HCT116 (cell line): Measurements from ENCODE around the gene C4orf46. TPM values are rescaled to one million over a fixed set of nuclear protein-coding genes. Genes with fewer than 3 reads are reported as not detected.

ENCODE experiments used
- ATAC-seq: fragments of 200-7000 bp; cut with Tn5 transposase; 2 replicates; pipeline ENCODE4 v1.9.1; 2020; ENCODE audit warnings: mild to moderate bottlenecking, moderate library complexity
- BruUV-seq: library from RNA; stranded (reverse); fragments of 400-500 nt; replicated peaks from 2 replicates; lab custom pipeline; 2021; lab: Mats Ljungman, UMichigan
- CTCF ChIA-PET: fragments of 300-600 bp; sonication (Branson Sonifier 250); formaldehyde crosslinking; loops from one replicate; lab custom pipeline; 2021; ENCODE audit warnings: antibody characterized with exemption; lab: Charles Lee
- POLR2A ChIA-PET: fragments of 300-600, 350-600 bp; sonication (Branson Sonifier 250); formaldehyde crosslinking; loops from one replicate; lab custom pipeline; 2021; ENCODE audit warnings: antibody characterized with exemption; lab: Charles Lee
- RAD21 ChIA-PET, 2 experiments: fragments of 300-600 bp; sonication (Branson Sonifier 250); formaldehyde crosslinking; loops; one replicate each; lab custom pipeline; 2023; ENCODE audit warnings: low total read pairs in 2 of 2; ENCODE audit not compliant: uncharacterized antibody in 2 of 2, unreplicated experiment in 2 of 2, low non-redundant PET in 1 of 2; lab: Charles Lee
- DNase-seq: peaks from one replicate; pipeline ENCODE4 v3.0.0-alpha.2; 2010; ENCODE audit warnings: low read depth, low spot score
- H2AFZ ChIP-seq: fragments of 200-600 bp; shearing (Covaris generic), sonication (generic); 2 replicates; pipeline ENCODE4 v1.6.1; 2017; ENCODE audit warnings: low read depth, mixed run types, mixed read lengths, antibody characterized with exemption, low read length; ENCODE audit not compliant: poor library complexity, severe bottlenecking
- H3K27ac ChIP-seq: 2 replicates; pipeline ENCODE4 v1.5.1; 2012; ENCODE audit warnings: low read depth, low read length
- H3K27me3 ChIP-seq: fragments of 200-600 bp; sonication (generic); 2 replicates; pipeline ENCODE4 v1.6.1; 2016; ENCODE audit warnings: mixed run types, low read length, mixed read lengths; ENCODE audit not compliant: insufficient read depth
- H3K36me3 ChIP-seq, 2 experiments: fragments of 200-500 bp in 1 of 2; fragments of 200-600 bp in 1 of 2; sonication (Bioruptor generic) in 1 of 2; sonication (generic) in 1 of 2; 2 replicates each; pipeline versions ENCODE4 v1.5.1 to v1.6.1; 2014 to 2016; ENCODE audit warnings: low read length in 2 of 2, inconsistent platforms in 1 of 2, mixed read lengths in 1 of 2, mixed run types in 1 of 2; ENCODE audit not compliant: insufficient read depth in 2 of 2, control insufficient read depth in 1 of 2
- H3K4me1 ChIP-seq, 2 experiments: fragments of 200-600 bp in 1 of 2; sonication (generic) in 1 of 2; 2 replicates each; pipeline versions ENCODE4 v1.5.1 to v1.6.1; 2012 to 2017; ENCODE audit warnings: low read length in 2 of 2, inconsistent platforms in 1 of 2, mild to moderate bottlenecking in 1 of 2, mixed read lengths in 1 of 2, mixed run types in 1 of 2, moderate library complexity in 1 of 2; ENCODE audit not compliant: insufficient read depth in 2 of 2, control insufficient read depth in 1 of 2
- H3K4me2 ChIP-seq: fragments of 200-600 bp; sonication (generic); 2 replicates; pipeline ENCODE4 v1.6.1; 2017; ENCODE audit warnings: mixed run types, low read length, mixed read lengths
- H3K4me3 ChIP-seq, 2 experiments: fragments of 200-600 bp in 1 of 2; sonication (generic) in 1 of 2; replicated peaks in 1 of 2; 2 replicates each; pipeline ENCODE4 v1.5.1; 2011 to 2016; ENCODE audit warnings: low read length in 2 of 2, control low read depth in 1 of 2, low read depth in 1 of 2, mild to moderate bottlenecking in 1 of 2, mixed read lengths in 1 of 2, mixed run types in 1 of 2
- H3K79me2 ChIP-seq: fragments of 200-600 bp; sonication (generic); 2 replicates; pipeline ENCODE4 v1.6.1; 2017; ENCODE audit warnings: mild to moderate bottlenecking, mixed run types, low read length, moderate library complexity, mixed read lengths; ENCODE audit not compliant: insufficient read depth
- H3K9ac ChIP-seq: fragments of 200-600 bp; sonication (generic); 2 replicates; pipeline ENCODE4 v1.6.1; 2016; ENCODE audit warnings: low read length, mixed read lengths
- H3K9me2 ChIP-seq: fragments of 200-600 bp; sonication (generic), shearing (Covaris generic); 2 replicates; pipeline ENCODE4 v1.6.1; 2017; ENCODE audit warnings: mixed run types, mild to moderate bottlenecking, moderate library complexity; ENCODE audit not compliant: insufficient read depth
- H3K9me3 ChIP-seq, 2 experiments: fragments of 200-500 bp in 1 of 2; fragments of 200-600 bp in 1 of 2; sonication (Bioruptor generic) in 1 of 2; sonication (generic) in 1 of 2; 2 replicates each; pipeline ENCODE4 v1.6.1; 2014 to 2017; ENCODE audit warnings: low read length in 2 of 2, mixed read lengths in 2 of 2, inconsistent platforms in 1 of 2, low read depth in 1 of 2, mild to moderate bottlenecking in 1 of 2, mixed run types in 1 of 2, moderate library complexity in 1 of 2; ENCODE audit not compliant: control insufficient read depth in 1 of 2, insufficient read depth in 1 of 2
- H4K20me1 ChIP-seq: fragments of 200-600 bp; sonication (generic), shearing (Covaris generic); 2 replicates; pipeline ENCODE4 v1.6.1; 2017; ENCODE audit warnings: mixed run types, mild to moderate bottlenecking, moderate library complexity; ENCODE audit not compliant: insufficient read depth
- CBX3 ChIP-seq: IDR thresholded peaks from 2 replicates; pipeline ENCODE4 v1.6.1; 2012; ENCODE audit warnings: low read depth
- ELF1 ChIP-seq: IDR thresholded peaks from 2 replicates; pipeline ENCODE4 v1.6.1; 2012; ENCODE audit warnings: low read depth, borderline replicate concordance
- EZH2 ChIP-seq: fragments of 200-600 bp; sonication (generic); IDR thresholded peaks from 2 replicates; pipeline ENCODE4 v1.6.1; 2017; ENCODE audit warnings: antibody characterized with exemption, mixed run types
- FOSL1 ChIP-seq: IDR thresholded peaks from 2 replicates; pipeline ENCODE4 v1.6.1; 2012; ENCODE audit warnings: low read depth
- JUND ChIP-seq: IDR thresholded peaks from 2 replicates; pipeline ENCODE4 v1.6.1; 2012
- POLR2AphosphoS5 ChIP-seq: IDR thresholded peaks from 2 replicates; pipeline ENCODE4 v1.6.1; 2011; ENCODE audit warnings: mild to moderate bottlenecking, low read depth, low read length, moderate library complexity
- RAD21 ChIP-seq: IDR thresholded peaks from 2 replicates; pipeline ENCODE4 v1.6.1; 2012; ENCODE audit warnings: low read depth, mild to moderate bottlenecking
- SRF ChIP-seq: IDR thresholded peaks from 2 replicates; pipeline ENCODE4 v1.6.1; 2012; ENCODE audit warnings: low read depth
- ZFX ChIP-seq: fragments of 450-650 bp; IDR thresholded peaks from 2 replicates; pipeline ENCODE4 v1.6.1; 2017
- intact Hi-C: fragments of 100-400 bp; cut with micrococcal nuclease; formaldehyde crosslinking; loops from 2 replicates; pipeline ENCODE4 v1.10.0; 2022
- total RNA-seq: library from RNA; stranded (reverse); gene quantifications from one replicate; pipeline ENCODE4 v1.2.1, GENCODE V29; 2021; ENCODE audit not compliant: unreplicated experiment
- TF ChIP-seq, protein P1 (sequence below): IDR thresholded peaks from 2 replicates; pipeline ENCODE4 v1.6.1; 2012

The C4orf46 gene
- total RNA-seq, 1 experiment from 2014 or later, result 16.3 TPM

DNA sequence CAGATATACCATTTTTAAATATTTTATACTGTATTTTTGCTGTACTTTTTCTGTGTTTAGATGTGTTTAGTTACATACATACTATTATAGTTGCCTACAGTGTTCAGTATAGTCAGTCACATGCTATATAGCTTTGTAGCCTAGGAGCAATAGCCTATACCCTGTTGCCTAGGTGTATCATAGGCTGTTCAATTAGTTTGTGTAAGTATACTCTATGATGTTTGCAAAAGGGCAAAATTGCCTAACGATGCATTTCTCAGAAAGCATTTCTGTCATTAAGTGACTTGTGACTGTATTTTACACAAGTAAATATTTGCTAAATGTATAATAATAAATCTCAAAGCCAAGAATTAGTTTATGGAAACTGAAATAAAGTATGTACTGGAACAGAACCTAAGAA lies 9.9 kb upstream of the C4orf46 start:
- Histone ChIP-seq H3K4me1 (no peaks in the 10 kb centered on the region), H3K79me2 (no peaks in the 10 kb centered on the region), H3K9me3 (no peaks in the 10 kb centered on the region), H2AFZ (no peak overlapping the region), H3K4me3 (no peak overlapping the region), H3K9ac (no peak overlapping the region), H3K36me3 (no peaks in the 10 kb centered on the region), H3K27ac (no peak overlapping the region), H4K20me1 (no peaks in the 10 kb centered on the region), H3K27me3 (no peaks in the 10 kb centered on the region), H3K4me2 (no peak overlapping the region), H3K9me2 (no peaks in the 10 kb centered on the region)
- DNase-seq, result no peak
- CTCF ChIA-PET, result no interaction called here
- no peak for TF ChIP-seq ZFX
- no peak for TF ChIP-seq JUND
- no peak for TF ChIP-seq ELF1
- TF ChIP-seq RAD21, result no peak
- TF ChIP-seq CBX3, result no peak
- no peak for TF ChIP-seq POLR2AphosphoS5
- TF ChIP-seq FOSL1, result no peak
- no TSS peak for BruUV-seq
- RAD21 ChIA-PET, result no interaction called here
- intact Hi-C loops, result no loop called here
- no peak for ATAC-seq
- POLR2A ChIA-PET, result no interaction called here

DNA sequence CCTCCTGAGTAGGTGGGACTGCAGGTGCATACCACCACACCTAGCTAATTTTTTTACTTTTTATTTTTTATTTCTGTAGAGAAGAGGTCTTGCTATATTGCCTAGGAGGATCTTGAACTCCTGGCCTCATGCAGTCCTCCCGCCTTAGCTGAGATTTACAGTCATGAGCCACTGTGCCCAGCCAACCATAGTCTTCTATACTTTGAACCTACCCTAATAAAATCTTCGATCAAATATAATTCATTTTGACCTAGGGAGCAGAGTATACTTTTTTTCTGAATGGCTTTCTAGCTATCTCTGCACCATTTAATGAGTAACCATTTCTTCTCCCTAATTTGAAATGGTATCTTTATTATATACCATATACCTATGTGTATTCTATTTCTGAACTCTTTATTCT lies 7.1 kb upstream of the C4orf46 start:
- no peak for DNase-seq
- ChIA-PET RAD21 (no interaction called here), POLR2A (no interaction called here), CTCF (no interaction called here)
- Histone ChIP-seq H3K36me3 (no peaks in the 10 kb centered on the region), H3K4me2 (no peak overlapping the region), H3K27ac (no peak overlapping the region), H3K9ac (no peak overlapping the region), H3K4me3 (no peak overlapping the region), H3K4me1 (no peaks in the 10 kb centered on the region), H2AFZ (no peak overlapping the region), H3K9me2 (no peaks in the 10 kb centered on the region), H3K27me3 (no peaks in the 10 kb centered on the region), H3K79me2 (no peaks in the 10 kb centered on the region), H4K20me1 (no peaks in the 10 kb centered on the region), H3K9me3 (no peaks in the 10 kb centered on the region)
- intact Hi-C loops, result no loop called here
- BruUV-seq, result no TSS peak
- ATAC-seq, result no peak
- TF ChIP-seq SRF (no peak), EZH2 (no peak)
- TF ChIP-seq, protein P1, sequence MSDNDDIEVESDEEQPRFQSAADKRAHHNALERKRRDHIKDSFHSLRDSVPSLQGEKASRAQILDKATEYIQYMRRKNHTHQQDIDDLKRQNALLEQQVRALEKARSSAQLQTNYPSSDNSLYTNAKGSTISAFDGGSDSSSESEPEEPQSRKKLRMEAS, result no peak
